ENCODE data around the gene IRX1.

Gene IRX1

DNA sequence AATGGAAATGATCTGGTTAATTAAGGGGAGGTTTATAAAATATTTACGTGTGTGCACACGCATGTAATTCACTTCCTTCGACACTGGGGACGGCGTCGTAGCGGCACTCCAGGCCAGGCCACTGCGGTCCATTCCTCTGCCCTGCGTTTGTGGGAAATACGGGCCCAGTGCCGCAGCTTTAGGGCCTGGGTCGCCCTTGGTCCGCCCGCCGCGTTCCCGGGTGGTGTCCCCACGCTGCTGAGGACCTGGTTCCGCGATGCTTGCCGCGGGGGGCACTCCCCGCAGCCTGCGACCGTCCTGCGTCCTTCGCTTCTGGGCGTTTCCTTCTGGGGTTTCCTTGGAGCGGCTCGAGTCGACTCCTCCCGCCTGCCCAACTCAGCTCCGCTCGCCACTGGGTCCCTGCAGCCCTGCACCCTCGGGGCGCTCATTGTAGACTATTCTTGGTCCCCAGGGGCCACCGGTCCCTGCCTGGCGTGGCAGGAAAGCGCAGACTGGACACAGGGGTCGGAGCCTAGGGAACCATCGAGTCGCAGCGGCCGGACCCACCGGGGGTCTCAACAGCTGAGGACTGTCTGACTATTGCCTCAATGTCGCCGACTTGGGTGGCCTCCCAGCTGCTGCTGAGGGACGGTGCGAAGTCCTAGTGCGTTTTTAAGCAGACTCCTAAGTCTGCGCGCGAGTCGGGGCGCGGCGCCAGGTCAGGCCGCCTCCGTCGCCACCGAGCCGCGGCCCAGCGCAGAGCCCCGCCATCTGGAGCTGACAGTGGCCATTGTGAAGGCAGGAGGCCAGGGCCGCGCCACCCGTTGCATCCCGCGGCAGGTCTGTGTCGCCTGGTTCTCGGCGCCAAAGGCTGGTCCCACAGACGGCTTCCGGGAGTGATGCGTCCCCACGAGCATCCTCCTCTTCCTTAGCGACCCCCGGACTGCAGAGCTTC, 4.4 kb upstream of the IRX1 start:
- TF ChIP-seq, protein P1, sequence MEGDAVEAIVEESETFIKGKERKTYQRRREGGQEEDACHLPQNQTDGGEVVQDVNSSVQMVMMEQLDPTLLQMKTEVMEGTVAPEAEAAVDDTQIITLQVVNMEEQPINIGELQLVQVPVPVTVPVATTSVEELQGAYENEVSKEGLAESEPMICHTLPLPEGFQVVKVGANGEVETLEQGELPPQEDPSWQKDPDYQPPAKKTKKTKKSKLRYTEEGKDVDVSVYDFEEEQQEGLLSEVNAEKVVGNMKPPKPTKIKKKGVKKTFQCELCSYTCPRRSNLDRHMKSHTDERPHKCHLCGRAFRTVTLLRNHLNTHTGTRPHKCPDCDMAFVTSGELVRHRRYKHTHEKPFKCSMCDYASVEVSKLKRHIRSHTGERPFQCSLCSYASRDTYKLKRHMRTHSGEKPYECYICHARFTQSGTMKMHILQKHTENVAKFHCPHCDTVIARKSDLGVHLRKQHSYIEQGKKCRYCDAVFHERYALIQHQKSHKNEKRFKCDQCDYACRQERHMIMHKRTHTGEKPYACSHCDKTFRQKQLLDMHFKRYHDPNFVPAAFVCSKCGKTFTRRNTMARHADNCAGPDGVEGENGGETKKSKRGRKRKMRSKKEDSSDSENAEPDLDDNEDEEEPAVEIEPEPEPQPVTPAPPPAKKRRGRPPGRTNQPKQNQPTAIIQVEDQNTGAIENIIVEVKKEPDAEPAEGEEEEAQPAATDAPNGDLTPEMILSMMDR (conservative IDR thresholded peaks at IDR 0.05; ENCODE audit: low read depth, low read length) = no peak
- no peak overlapping the region for H3K4me3 ChIP-seq (ENCODE audit: low read depth, low read length)
- DNase-seq (ENCODE audit: low read depth) = no peak

DNA sequence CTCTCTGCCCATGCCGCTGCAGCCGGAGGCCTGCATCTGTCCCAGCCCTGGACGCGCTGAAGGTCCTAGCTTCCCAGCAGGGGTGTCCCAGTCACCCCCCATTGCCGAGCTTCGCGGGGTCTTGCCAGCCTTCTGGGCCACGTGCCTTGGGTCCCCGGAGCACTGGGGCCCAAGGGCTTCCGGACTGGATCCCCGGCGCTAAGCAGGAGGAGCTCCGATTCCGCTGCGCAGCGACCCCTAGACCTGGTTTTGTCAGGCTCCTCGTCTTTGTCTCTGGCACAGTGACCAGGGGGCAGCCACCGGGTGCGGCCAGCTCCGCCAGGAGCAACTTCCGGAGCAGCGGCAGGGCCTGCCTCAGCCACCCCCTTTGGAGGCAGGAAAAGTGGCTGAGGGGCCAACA, 3.3 kb upstream of the IRX1 start:
- TF ChIP-seq, protein P1 (conservative IDR thresholded peaks at IDR 0.05; ENCODE audit: low read depth, low read length) = no peak
- H3K4me3 ChIP-seq (ENCODE audit: low read depth, low read length) = no peak overlapping the region
- DNase-seq (ENCODE audit: low read depth) = no peak

DNA sequence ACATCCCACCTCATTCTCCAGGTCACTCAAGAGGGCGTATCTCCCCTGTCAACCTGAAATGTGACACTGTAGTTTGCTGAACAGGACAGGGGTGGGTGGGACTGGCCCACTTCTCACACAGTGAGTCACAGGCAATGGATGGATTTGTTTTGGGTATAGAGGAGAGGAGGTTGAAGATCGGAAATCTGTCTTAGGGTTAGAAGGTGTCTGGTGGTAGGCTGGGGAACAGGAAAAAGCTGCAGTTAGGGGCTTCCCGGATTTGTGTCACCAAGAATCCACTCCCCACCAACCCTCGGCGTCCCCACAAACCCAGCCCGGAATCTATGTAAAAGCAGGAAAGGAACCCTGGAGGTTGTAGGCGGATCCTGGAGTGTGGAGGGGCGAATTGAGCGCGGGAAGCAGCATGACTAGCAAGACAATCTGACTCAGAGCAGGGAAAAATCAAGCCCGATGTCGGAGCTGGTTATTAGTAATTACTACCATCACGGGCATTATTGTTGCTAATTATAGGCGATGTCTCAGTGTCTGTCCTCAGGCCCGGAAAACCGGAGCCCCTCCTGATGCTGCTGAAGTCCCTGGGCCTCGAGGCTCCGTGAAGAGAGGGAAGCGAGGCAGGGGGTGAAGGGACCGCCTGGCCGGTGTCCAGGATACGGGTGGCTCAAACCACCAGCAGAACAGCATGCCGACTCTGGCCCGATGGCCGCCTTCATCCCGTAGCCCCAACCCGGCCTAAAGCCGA, 1.7 kb upstream of the IRX1 start:
- no peak overlapping the region for H3K4me3 ChIP-seq (ENCODE audit: low read depth, low read length)
- DNase-seq (ENCODE audit: low read depth) = no peak
- TF ChIP-seq, protein P1 (conservative IDR thresholded peaks at IDR 0.05; ENCODE audit: low read depth, low read length) = no peak

DNA sequence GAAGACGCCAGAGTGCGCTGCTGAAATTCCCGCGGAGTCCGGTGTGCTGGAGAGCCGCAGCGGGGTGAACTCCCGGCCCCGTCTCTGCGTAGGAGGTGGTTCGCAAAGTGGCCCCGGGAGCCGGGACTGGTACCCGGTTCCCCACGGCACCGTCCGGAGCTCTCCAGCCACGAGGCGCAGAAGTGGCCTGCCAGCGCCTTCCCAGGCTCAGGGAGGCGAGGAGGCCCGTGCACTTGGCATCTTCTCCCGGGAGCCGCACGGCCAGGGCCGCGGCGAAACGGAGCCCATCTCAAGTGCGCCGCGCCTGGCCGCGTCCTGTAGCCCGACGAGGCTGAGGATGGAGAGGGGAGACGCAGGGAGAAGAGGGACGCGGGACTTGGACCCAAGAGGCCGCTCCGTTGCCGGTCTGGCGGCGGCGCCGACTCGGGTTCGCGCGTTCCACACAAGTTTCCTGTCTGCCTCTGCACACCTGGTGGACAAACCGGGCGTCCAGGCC, 1.1 kb upstream of the IRX1 start:
- DNase-seq (ENCODE audit: low read depth) = no peak
- H3K4me3 ChIP-seq (ENCODE audit: low read depth, low read length) = no peak overlapping the region

DNA sequence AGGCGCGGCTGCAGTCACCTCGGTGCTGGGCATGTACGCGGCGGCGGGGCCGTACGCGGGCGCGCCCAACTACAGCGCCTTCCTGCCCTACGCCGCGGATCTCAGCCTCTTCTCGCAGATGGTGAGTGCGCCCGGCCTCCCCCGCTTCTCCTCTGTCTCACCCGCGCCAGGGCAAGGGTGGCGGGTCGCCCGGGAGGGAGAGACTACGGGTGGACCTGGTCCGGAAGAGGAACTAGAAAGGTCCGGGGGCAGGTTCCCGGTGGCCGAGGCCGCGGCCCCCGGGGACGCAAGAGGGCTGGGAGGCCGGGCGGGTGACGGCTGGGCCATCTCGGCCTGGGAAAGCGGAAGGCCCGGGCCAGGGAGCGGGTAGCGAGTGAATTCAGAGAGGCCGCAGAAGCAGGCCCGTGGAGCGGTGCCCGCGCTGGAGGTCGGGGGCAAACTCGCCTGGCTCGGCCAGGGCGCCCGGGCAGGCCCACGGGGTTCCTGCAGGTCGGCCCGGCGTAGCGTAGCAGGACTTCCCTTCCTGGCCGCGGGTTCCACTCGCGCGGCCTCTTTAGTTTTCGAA, 711 bp downstream of the IRX1 start:
- TF ChIP-seq, protein P1 (conservative IDR thresholded peaks at IDR 0.05; ENCODE audit: low read depth, low read length) = no peak
- no peak for DNase-seq (ENCODE audit: low read depth)
- no peak overlapping the region for H3K4me3 ChIP-seq (ENCODE audit: low read depth, low read length)

More for the DNA sequence above, 1.1 kb upstream of the IRX1 start:
- TF ChIP-seq, protein P1 (conservative IDR thresholded peaks at IDR 0.05; ENCODE audit: low read depth, low read length) = no peak

DNA sequence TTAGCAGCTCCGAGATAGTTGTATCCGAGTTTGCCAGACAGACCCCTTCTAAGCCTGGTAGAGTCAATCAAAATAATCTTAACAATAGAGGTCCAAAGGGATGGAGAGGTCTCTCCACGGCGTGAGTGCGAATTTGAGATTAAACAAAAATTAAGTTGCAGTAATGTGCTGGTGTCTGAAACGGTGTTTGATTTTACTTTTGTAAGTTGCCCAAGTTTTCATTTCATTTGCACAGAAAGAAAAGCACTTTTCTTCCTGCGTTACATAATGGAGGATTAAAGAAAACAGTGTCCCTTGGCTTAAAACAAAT, 1.2 kb downstream of the IRX1 start:
- H3K4me3 ChIP-seq (ENCODE audit: low read depth, low read length) = no peak overlapping the region
- DNase-seq (ENCODE audit: low read depth) = no peak
- TF ChIP-seq, protein P1 (conservative IDR thresholded peaks at IDR 0.05; ENCODE audit: low read depth, low read length) = no peak
